IMR-90 (cell line): ENCODE results near the gene KRT39.

Experiments used
- MAFK ChIP-seq: IDR thresholded peaks from 2 replicates; pipeline ENCODE4 v1.6.1; 2012; ENCODE audit warnings: low read depth, low read length, improper control_type of control experiment
- NFE2L2 ChIP-seq: fragments of 150-350 bp; IDR thresholded peaks from 2 replicates; pipeline ENCODE4 v1.6.1; 2016; ENCODE audit warnings: low read depth, mild to moderate bottlenecking, low read length

- TF ChIP-seq NFE2L2 = no peak
- TF ChIP-seq MAFK = no peak
Measured at GRCh38 chr17:40932608-40933007, 34.1 kb downstream of the KRT39 start.
